SK-N-SH (cell line): Measurements from ENCODE around the gene PBXIP1.

ENCODE experiments used
- CTCF ChIP-seq: fragments of 200-600 bp; sonication (generic); IDR thresholded peaks from 2 replicates; pipeline ENCODE4 v1.6.1; 2017; ENCODE audit warnings: antibody characterized with exemption, mild to moderate bottlenecking, moderate library complexity
- MAX ChIP-seq: IDR thresholded peaks from 2 replicates; pipeline ENCODE4 v1.4.0; 2012; ENCODE audit warnings: low read depth
- MEF2A ChIP-seq: IDR thresholded peaks from 2 replicates; pipeline ENCODE4 v1.4.0; 2012; ENCODE audit warnings: low read depth, borderline replicate concordance
- NFIC ChIP-seq: IDR thresholded peaks from 2 replicates; pipeline ENCODE4 v1.4.0; 2012; ENCODE audit warnings: borderline replicate concordance
- POLR2AphosphoS5 ChIP-seq: IDR thresholded peaks from 2 replicates; pipeline ENCODE4 v1.6.1; 2012; ENCODE audit warnings: low read depth, low read length
- REST ChIP-seq: IDR thresholded peaks from 2 replicates; pipeline ENCODE4 v1.6.1; 2012; ENCODE audit warnings: mild to moderate bottlenecking, low read depth, low read length, moderate library complexity

DNA sequence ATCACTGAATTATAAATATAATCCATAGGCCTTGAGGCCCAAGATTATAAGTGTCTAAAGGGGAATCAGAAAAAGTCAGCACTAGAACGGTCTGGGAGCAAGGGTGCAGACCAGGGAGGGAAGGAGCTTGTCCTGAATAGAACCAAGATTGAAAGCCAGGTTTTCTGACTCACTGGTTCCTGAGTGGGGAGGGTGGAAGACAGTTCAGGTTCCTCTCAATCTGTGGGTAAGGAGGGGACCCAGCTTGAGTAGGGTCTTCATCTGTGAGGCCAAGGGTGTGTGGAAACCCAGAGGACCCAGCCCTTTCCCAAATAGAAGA is 38.3 kb upstream of the PBXIP1 start:
- TF ChIP-seq CTCF (no peak), MEF2A (no peak), POLR2AphosphoS5 (no peak), NFIC (no peak), REST (no peak), MAX (no peak)
